ENCODE data around the gene YBX1.

YBX1 gene

DNA sequence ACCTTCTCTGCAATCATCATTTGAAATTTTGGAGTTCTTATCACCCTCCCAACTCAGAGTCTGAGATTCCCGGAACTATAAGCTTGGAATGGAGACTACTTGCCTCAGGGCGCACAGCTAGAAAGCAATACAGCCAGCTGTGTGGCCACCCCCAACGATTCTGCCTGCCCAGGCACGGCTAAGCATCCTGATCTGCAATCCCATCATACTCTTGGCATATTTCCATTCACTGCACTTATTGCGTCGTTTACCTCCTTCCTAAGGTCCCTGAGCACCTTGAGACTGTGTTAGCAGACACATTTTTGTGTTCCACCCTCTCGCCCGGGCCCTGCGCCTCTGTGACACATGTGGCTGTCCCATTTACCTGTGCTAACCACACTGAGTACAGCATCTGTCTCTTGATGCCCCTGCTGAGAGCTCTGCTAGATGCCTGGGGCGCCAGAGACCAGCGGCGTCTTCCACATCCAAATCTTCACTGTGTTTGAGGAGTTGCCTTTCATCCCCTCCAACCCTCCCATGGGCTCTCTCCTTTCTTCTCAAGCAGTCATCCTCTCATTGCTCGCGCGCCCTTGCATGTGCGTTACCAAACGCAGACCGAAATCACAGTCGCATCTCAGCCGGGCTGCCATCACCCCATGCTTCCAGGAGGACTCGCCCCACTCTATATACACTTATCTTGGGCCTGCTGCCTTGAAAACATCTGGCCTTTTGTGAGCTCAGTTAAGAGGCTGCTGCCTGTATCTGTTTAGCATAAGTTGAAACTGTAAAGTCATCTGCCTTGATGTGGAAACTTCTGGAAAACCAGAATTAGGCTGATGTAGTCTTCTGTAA, 61.3 kb downstream of the YBX1 start:
- Histone ChIP-seq H3K4me2 (ENCODE audit: low read length) (no peak overlapping the region), H3K36me3 (ENCODE audit: control insufficient read depth, low read length) (peaks cover 19% of the 10 kb centered on the region), H3K27ac (ENCODE audit: low read depth, low read length) (no peak overlapping the region), H3K9me3 (ENCODE audit: control insufficient read depth, insufficient read depth, low read length) (no peaks in the 10 kb centered on the region), H3K4me1 (ENCODE audit: control insufficient read depth, low read length) (no peaks in the 10 kb centered on the region), H3K27me3 (ENCODE audit: control insufficient read depth, low read length) (no peaks in the 10 kb centered on the region), H3K79me2 (ENCODE audit: control insufficient read depth, low read length) (no peaks in the 10 kb centered on the region), H3F3A (ENCODE audit: control insufficient read depth, insufficient read depth) (no peaks in the 10 kb centered on the region), H4K20me1 (ENCODE audit: control insufficient read depth, insufficient read depth, low read depth, low read length) (0 out of 2 replicates have a peak, but pooled peaks cover 7% of the 10 kb centered on the region), H3K9me2 (replicated peaks; ENCODE audit: control insufficient read depth, low read length) (no peaks in the 10 kb centered on the region), H3K4me3 (ENCODE audit: low read length) (no peak overlapping the region)
- TF ChIP-seq, protein P1, sequence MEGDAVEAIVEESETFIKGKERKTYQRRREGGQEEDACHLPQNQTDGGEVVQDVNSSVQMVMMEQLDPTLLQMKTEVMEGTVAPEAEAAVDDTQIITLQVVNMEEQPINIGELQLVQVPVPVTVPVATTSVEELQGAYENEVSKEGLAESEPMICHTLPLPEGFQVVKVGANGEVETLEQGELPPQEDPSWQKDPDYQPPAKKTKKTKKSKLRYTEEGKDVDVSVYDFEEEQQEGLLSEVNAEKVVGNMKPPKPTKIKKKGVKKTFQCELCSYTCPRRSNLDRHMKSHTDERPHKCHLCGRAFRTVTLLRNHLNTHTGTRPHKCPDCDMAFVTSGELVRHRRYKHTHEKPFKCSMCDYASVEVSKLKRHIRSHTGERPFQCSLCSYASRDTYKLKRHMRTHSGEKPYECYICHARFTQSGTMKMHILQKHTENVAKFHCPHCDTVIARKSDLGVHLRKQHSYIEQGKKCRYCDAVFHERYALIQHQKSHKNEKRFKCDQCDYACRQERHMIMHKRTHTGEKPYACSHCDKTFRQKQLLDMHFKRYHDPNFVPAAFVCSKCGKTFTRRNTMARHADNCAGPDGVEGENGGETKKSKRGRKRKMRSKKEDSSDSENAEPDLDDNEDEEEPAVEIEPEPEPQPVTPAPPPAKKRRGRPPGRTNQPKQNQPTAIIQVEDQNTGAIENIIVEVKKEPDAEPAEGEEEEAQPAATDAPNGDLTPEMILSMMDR (IDR thresholded peaks at IDR 0.05; ENCODE audit: low read depth, low read length, poor library complexity, severe bottlenecking) = no peak
- no peak for TF ChIP-seq EZH2phosphoT487 (IDR thresholded peaks at IDR 0.05; ENCODE audit: borderline replicate concordance, low read length)

DNA sequence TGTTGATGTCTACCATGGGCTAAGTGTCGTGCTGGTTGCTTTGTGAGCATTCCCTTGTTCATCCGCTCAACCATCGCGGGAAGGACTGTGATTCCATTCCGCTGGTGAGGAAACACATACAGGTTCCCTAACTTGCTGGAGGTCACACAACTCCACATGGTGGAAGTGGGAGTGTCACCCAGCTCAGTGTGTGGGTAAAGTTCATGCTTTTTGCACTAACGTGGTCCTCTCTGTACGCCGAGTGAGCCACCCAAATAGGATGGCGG, 61.9 kb downstream of the YBX1 start:
- H3K27ac ChIP-seq (ENCODE audit: low read depth, low read length) = no peak overlapping the region

DNA sequence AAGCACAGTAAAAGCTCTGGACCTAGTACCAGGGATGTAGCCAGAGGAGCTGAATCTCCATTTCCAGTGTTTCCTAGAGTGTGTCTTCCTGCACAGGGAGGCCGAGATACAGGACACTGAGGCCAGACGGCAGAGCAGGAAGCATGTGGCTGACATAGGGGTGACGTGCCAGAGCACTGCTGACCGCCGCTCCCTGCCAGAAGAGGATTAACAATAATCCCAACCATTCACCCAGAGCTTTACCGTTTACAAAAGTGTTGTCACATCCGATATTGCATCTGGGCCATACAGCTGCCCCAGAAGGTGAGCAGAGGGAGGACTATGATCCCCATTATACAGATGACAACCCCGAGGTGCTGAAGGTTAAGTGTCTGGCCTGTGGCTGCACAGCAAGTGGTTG, 63.6 kb downstream of the YBX1 start:
- no peak overlapping the region for H3K4me3 ChIP-seq (ENCODE audit: low read length)

More for the DNA sequence above, 61.9 kb downstream of the YBX1 start:
- H3K4me1 ChIP-seq (ENCODE audit: control insufficient read depth, low read length) = no peaks in the 10 kb centered on the region
- no peaks in the 10 kb centered on the region for H3F3A ChIP-seq (ENCODE audit: control insufficient read depth, insufficient read depth)
- H3K27me3 ChIP-seq (ENCODE audit: control insufficient read depth, low read length) = no peaks in the 10 kb centered on the region
- no peak overlapping the region for H3K4me2 ChIP-seq (ENCODE audit: low read length)
- TF ChIP-seq EZH2phosphoT487 (IDR thresholded peaks at IDR 0.05; ENCODE audit: borderline replicate concordance, low read length) = no peak
- TF ChIP-seq, protein P1 (IDR thresholded peaks at IDR 0.05; ENCODE audit: low read depth, low read length, poor library complexity, severe bottlenecking) = no peak
- H3K36me3 ChIP-seq (ENCODE audit: control insufficient read depth, low read length) = peaks cover 20% of the 10 kb centered on the region
- H3K9me3 ChIP-seq (ENCODE audit: control insufficient read depth, insufficient read depth, low read length) = no peaks in the 10 kb centered on the region
- H3K79me2 ChIP-seq (ENCODE audit: control insufficient read depth, low read length) = no peaks in the 10 kb centered on the region
- no peak overlapping the region for H3K4me3 ChIP-seq (ENCODE audit: low read length)
- 0 out of 2 replicates have a peak, but pooled peaks cover 7% of the 10 kb centered on the region for H4K20me1 ChIP-seq (ENCODE audit: control insufficient read depth, insufficient read depth, low read depth, low read length)
- no peaks in the 10 kb centered on the region for H3K9me2 ChIP-seq (replicated peaks; ENCODE audit: control insufficient read depth, low read length)

More for the DNA sequence above, 63.6 kb downstream of the YBX1 start:
- no peaks in the 10 kb centered on the region for H3K79me2 ChIP-seq (ENCODE audit: control insufficient read depth, low read length)
- no peaks in the 10 kb centered on the region for H3F3A ChIP-seq (ENCODE audit: control insufficient read depth, insufficient read depth)
- H3K36me3 ChIP-seq (ENCODE audit: control insufficient read depth, low read length) = peaks cover 31% of the 10 kb centered on the region
- no peak overlapping the region for H3K27ac ChIP-seq (ENCODE audit: low read depth, low read length)
- no peaks in the 10 kb centered on the region for H3K27me3 ChIP-seq (ENCODE audit: control insufficient read depth, low read length)
- H3K4me1 ChIP-seq (ENCODE audit: control insufficient read depth, low read length) = no peaks in the 10 kb centered on the region
- H3K4me2 ChIP-seq (ENCODE audit: low read length) = no peak overlapping the region
- TF ChIP-seq EZH2phosphoT487 (IDR thresholded peaks at IDR 0.05; ENCODE audit: borderline replicate concordance, low read length) = no peak
- TF ChIP-seq, protein P1 (IDR thresholded peaks at IDR 0.05; ENCODE audit: low read depth, low read length, poor library complexity, severe bottlenecking) = no peak
- no peaks in the 10 kb centered on the region for H3K9me3 ChIP-seq (ENCODE audit: control insufficient read depth, insufficient read depth, low read length)
- 0 out of 2 replicates have a peak, but pooled peaks cover 7% of the 10 kb centered on the region for H4K20me1 ChIP-seq (ENCODE audit: control insufficient read depth, insufficient read depth, low read depth, low read length)
- no peaks in the 10 kb centered on the region for H3K9me2 ChIP-seq (replicated peaks; ENCODE audit: control insufficient read depth, low read length)
